Left ventricle myocardium inferior (tissue), 1 donor: ENCODE data around the gene MYRIP. TPM values are rescaled to one million over a fixed set of nuclear protein-coding genes. Genes with fewer than 3 reads are reported as not detected.
A peak's percentile ranks its signal among the peaks of the same experiment; 100 is the strongest.

ENCODE experiments used
- DNase-seq: peaks from one replicate; pipeline ENCODE4 v3.0.0-alpha.2; 2020
- H3K27ac ChIP-seq: fragments of 200-600 bp; replicated peaks from 2 replicates; pipeline ENCODE4 v1.8.0; 2021
- H3K27me3 ChIP-seq: fragments of 200-600 bp; 2 replicates; pipeline ENCODE4 v1.8.0; 2021; ENCODE audit warnings: low read depth
- H3K36me3 ChIP-seq: fragments of 200-600 bp; 2 replicates; pipeline ENCODE4 v1.8.0; 2021
- H3K4me1 ChIP-seq: fragments of 200-600 bp; 2 replicates; pipeline ENCODE4 v1.8.0; 2021
- H3K4me3 ChIP-seq: fragments of 200-600 bp; 2 replicates; pipeline ENCODE4 v1.8.0; 2021; ENCODE audit warnings: mild to moderate bottlenecking, moderate library complexity
- H3K9me3 ChIP-seq: fragments of 200-600 bp; replicated peaks from 2 replicates; pipeline ENCODE4 v1.8.0; 2021
- intact Hi-C: fragments of 100-400 bp; cut with micrococcal nuclease; formaldehyde crosslinking; loops from one replicate; pipeline ENCODE4 v1.11.0; 2022
- total RNA-seq: library from RNA; stranded (reverse); fragmentation: NEBNext Ultra II Directional; extraction: Animal tissue kit (Norgen Biotek cat#: 25700); gene quantifications from one replicate; pipeline ENCODE4 v1.2.1, GENCODE V29; 2021
- TF ChIP-seq, protein P1 (sequence below): fragments of 200-600 bp; IDR thresholded peaks from 2 replicates; pipeline ENCODE4 v1.8.0; 2021; ENCODE audit warnings: antibody characterized with exemption, mild to moderate bottlenecking, borderline replicate concordance
- donor health status: DM: no; HTN: yes; CAD: no; lungs with severe emphysema.

MYRIP gene
- total RNA-seq, 1 donor from 2014 or later: 1.5 TPM

DNA sequence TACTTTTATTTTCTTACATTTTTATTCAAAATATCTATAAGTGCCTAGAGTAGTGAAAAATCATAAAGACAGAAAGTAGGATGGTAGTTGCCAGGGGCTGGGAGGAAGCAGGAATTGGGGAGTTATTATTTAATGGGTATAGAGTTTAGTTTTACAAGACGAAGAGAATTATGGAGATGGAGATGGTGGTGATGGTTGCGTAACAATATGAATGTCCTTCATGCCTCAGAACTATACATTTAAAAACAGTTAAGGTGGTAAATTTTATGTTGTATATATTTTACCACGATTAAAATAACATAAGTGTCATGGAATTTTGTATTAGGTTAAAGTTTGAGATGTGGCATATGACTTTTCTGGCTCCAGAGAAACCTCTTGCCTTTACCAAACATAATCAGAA is 171.4 kb downstream of the MYRIP start:
- Histone ChIP-seq H3K27ac (peak overlapping the region; percentile 63), H3K27me3 (no peaks in the 10 kb centered on the region), H3K4me3 (no peak overlapping the region), H3K9me3 (peaks cover 6% of the 10 kb centered on the region), H3K4me1 (peaks cover 33% of the 10 kb centered on the region), H3K36me3 (no peaks in the 10 kb centered on the region)
- intact Hi-C loops: no loop called here
- no peak for DNase-seq
- TF ChIP-seq, protein P1, sequence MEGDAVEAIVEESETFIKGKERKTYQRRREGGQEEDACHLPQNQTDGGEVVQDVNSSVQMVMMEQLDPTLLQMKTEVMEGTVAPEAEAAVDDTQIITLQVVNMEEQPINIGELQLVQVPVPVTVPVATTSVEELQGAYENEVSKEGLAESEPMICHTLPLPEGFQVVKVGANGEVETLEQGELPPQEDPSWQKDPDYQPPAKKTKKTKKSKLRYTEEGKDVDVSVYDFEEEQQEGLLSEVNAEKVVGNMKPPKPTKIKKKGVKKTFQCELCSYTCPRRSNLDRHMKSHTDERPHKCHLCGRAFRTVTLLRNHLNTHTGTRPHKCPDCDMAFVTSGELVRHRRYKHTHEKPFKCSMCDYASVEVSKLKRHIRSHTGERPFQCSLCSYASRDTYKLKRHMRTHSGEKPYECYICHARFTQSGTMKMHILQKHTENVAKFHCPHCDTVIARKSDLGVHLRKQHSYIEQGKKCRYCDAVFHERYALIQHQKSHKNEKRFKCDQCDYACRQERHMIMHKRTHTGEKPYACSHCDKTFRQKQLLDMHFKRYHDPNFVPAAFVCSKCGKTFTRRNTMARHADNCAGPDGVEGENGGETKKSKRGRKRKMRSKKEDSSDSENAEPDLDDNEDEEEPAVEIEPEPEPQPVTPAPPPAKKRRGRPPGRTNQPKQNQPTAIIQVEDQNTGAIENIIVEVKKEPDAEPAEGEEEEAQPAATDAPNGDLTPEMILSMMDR: no peak

DNA sequence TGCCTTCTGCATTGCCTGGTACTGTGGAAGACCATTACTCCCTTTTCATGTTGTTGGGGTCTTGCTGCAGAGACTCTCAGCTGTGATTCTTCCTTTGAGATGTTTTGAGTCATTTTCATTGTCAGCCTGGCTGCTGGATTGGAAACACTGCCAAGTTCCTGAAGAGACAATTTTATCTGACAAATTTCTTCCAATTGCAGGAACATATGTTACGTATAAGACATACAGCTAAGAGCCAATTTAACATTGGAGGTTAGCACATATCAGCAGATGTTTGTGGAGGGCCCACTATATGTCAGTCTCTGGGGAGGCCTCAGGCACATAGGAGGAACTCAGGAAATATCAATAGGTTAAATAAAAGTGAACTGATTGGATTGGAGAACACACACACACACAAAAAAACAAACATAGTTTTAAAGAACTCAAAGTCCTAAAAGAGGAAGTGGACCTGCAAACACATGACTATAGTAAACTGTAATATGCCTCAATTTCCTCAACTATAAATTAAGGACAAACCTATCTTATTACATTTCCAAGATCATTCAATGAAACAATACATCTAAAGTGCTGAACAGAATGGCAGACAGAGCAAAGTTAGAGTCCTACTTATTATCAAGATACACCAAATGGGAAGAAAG is 172.3 kb downstream of the MYRIP start:
- Histone ChIP-seq H3K27ac (no peak overlapping the region), H3K4me3 (no peak overlapping the region), H3K36me3 (no peaks in the 10 kb centered on the region), H3K4me1 (peaks cover 33% of the 10 kb centered on the region), H3K27me3 (no peaks in the 10 kb centered on the region), H3K9me3 (peaks cover 8% of the 10 kb centered on the region)
- DNase-seq: no peak
- intact Hi-C loops: no loop called here
- TF ChIP-seq, protein P1: no peak

DNA sequence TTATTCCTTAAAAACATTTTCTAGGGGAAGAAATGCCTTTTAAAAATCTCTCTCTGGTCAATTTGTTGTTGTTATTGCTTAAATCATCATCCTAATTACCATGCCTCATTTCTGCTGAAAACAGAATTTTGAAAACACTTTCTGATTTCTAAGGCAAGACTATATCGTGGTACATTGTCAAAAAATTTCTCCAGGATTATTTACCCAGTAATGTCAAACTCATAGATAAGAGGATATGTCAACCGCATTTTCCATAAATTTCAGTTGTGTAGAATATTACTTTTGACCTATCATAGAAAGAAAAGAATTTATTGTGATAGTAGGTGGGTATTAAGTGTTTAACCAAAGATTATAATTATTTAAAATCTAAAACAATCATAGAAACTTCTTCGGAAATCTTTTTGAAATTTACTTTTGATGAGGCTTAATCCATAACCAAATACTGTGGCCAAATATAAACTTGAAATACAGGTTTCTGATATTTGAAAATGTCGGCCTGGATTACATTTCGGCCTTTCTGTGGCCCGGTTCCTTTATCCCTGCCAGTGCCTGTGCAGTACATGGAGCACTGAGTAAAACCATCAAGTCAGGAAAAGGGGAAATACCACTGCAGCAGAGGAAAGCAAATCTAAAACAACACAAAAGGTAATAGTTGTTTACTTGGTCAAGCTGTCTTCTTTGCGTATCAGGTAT is 173.4 kb downstream of the MYRIP start:
- DNase-seq: no peak
- H3K4me3 ChIP-seq: no peak overlapping the region
- no peak overlapping the region for H3K27ac ChIP-seq
- H3K36me3 ChIP-seq: no peaks in the 10 kb centered on the region
- no peaks in the 10 kb centered on the region for H3K27me3 ChIP-seq
- peaks cover 33% of the 10 kb centered on the region for H3K4me1 ChIP-seq
- H3K9me3 ChIP-seq: peaks cover 12% of the 10 kb centered on the region
- intact Hi-C loops: no loop called here
- TF ChIP-seq, protein P1: no peak

DNA sequence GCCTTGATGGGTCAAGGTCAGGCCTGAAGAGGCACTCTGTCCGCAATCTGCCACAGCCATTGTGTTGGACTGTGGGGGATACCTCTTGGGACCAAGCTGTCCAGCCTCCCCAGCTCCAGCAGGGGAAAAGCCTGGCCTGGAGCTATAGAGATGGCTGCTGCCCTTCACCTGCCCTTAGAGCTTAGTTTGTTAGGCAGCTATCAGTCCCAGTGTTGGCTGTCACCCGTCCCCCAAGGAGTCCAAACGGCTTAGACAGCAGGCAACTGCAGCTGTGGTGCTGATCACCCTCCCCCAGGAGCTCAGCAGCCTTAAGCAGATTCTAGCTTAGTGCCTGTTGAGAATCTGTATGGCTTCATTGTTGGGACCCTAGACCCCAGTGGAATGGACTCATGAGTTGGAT is 180.3 kb downstream of the MYRIP start:
- H3K36me3 ChIP-seq: no peaks in the 10 kb centered on the region
- no peaks in the 10 kb centered on the region for H3K27me3 ChIP-seq
- H3K9me3 ChIP-seq: peaks cover 42% of the 10 kb centered on the region
- H3K27ac ChIP-seq: no peak overlapping the region
- DNase-seq: no peak
- intact Hi-C loops: no loop called here
- H3K4me3 ChIP-seq: no peak overlapping the region
- TF ChIP-seq, protein P1: no peak
- H3K4me1 ChIP-seq: no peaks in the 10 kb centered on the region

DNA sequence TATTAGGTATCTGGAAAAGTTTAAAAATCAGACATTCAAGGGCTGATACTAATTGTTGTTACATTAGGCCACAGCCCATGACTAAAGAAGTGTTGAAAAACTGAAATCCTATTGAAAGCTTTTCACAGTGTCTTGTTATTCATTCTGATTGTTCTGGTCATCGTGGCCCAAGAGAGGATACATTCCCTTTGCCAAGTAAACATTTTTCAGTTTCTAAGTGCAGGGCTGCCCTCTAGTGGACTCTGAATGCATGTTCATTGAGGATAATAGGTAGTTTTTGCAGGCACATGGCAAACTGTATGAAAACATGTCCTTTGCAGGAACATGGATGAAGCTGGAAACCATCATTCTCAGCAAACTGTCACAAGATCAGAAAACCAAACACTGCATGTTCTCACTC is 181.1 kb downstream of the MYRIP start:
- peaks cover 48% of the 10 kb centered on the region for H3K9me3 ChIP-seq
- no peaks in the 10 kb centered on the region for H3K36me3 ChIP-seq
- TF ChIP-seq, protein P1: peak; percentile 56
- intact Hi-C loops: no loop called here
- H3K27ac ChIP-seq: no peak overlapping the region
- H3K4me1 ChIP-seq: no peaks in the 10 kb centered on the region
- no peak for DNase-seq
- no peaks in the 10 kb centered on the region for H3K27me3 ChIP-seq
- no peak overlapping the region for H3K4me3 ChIP-seq
